H1 (cell line): ENCODE data around the gene PARP1. TPM values are rescaled to one million over a fixed set of nuclear protein-coding genes. Genes with fewer than 3 reads are reported as not detected.

Source experiments
- CTCF ChIA-PET: fragments of 300-600 bp; sonication (Branson Sonifier 250); formaldehyde crosslinking; loops from one replicate; lab custom pipeline; 2021; ENCODE audit not compliant: partially characterized antibody; lab: Charles Lee
- POLR2A ChIA-PET: fragments of 300-600 bp; sonication (Branson Sonifier 250); formaldehyde crosslinking; loops from one replicate; lab custom pipeline; 2021; ENCODE audit warnings: inconsistent platforms; ENCODE audit not compliant: partially characterized antibody; lab: Charles Lee
- DNase-seq, 2 experiments: peaks; one replicate each; pipeline versions ENCODE4 v3.0.0 to v3.0.0-alpha.2; 2010 to 2022; ENCODE audit warnings: low spot score in 2 of 2, low read depth in 1 of 2, mixed read lengths in 1 of 2
- FAIRE-seq: peaks from 2 replicates; lab custom pipeline; 2011; peaks lifted over from hg19 to GRCh38; lab: Jason Lieb, UNC
- H2AFZ ChIP-seq: 2 replicates; pipeline ENCODE4 v1.8.1; 2012; ENCODE audit warnings: low read length, inconsistent platforms
- H2AK5ac ChIP-seq: 2 replicates; pipeline ENCODE4 v1.6.1; 2013; ENCODE audit warnings: low read depth, low read length
- H2BK120ac ChIP-seq: replicated peaks from 2 replicates; pipeline ENCODE3; 2013; ENCODE audit warnings: low read depth, low read length, inconsistent platforms
- H2BK12ac ChIP-seq: 2 replicates; pipeline ENCODE4 v1.6.1; 2013; ENCODE audit warnings: low read depth, low read length
- H2BK15ac ChIP-seq: 2 replicates; pipeline ENCODE4 v1.6.1; 2013; ENCODE audit warnings: low read length
- H2BK20ac ChIP-seq: 2 replicates; pipeline ENCODE4 v1.6.1; 2013; ENCODE audit warnings: low read length
- H2BK5ac ChIP-seq: 2 replicates; pipeline ENCODE4 v1.6.1; 2013; ENCODE audit warnings: low read depth, low read length
- H3K14ac ChIP-seq: 2 replicates; pipeline ENCODE4 v1.6.1; 2013; ENCODE audit warnings: inconsistent platforms; ENCODE audit not compliant: insufficient read length
- H3K18ac ChIP-seq: 2 replicates; pipeline ENCODE4 v1.6.1; 2013; ENCODE audit warnings: low read length; ENCODE audit errors: extremely low read depth
- H3K23ac ChIP-seq: 2 replicates; pipeline ENCODE4 v1.6.1; 2013; ENCODE audit warnings: inconsistent platforms; ENCODE audit not compliant: insufficient read length
- H3K23me2 ChIP-seq: 2 replicates; pipeline ENCODE4 v1.6.1; 2013; ENCODE audit warnings: low read depth, low read length
- H3K27ac ChIP-seq: 2 replicates; pipeline ENCODE4 v1.6.1; 2011; ENCODE audit warnings: low read depth, low read length, inconsistent platforms
- H3K27me3 ChIP-seq, 4 experiments: replicated peaks in 1 of 4; 1 replicate in 1 of 4; 2 replicates in 3 of 4; pipeline versions ENCODE4 v1.6.1 to v1.8.1; 2011 to 2013; ENCODE audit warnings: low read length in 3 of 4, mild to moderate bottlenecking in 3 of 4, inconsistent platforms in 2 of 4, mixed read lengths in 2 of 4, moderate library complexity in 1 of 4; ENCODE audit not compliant: control insufficient read depth in 3 of 4, insufficient read depth in 3 of 4; ENCODE audit errors: extremely low read depth in 1 of 4
- H3K36me3 ChIP-seq, 4 experiments: 2 replicates each; pipeline versions ENCODE4 v1.6.1 to v1.8.1; 2011 to 2013; ENCODE audit warnings: mild to moderate bottlenecking in 4 of 4, low read length in 3 of 4, moderate library complexity in 2 of 4, control low read depth in 1 of 4, inconsistent platforms in 1 of 4; ENCODE audit not compliant: insufficient read depth in 4 of 4, control insufficient read depth in 2 of 4
- H3K4ac ChIP-seq: replicated peaks from 2 replicates; pipeline ENCODE3; 2013; ENCODE audit warnings: low read length, low read depth, mixed read lengths, inconsistent platforms; ENCODE audit not compliant: insufficient read length
- H3K4me1 ChIP-seq, 4 experiments: replicated peaks in 1 of 4; 1 replicate in 1 of 4; 2 replicates in 3 of 4; pipeline versions ENCODE4 v1.6.1 to v1.8.1; 2011 to 2013; ENCODE audit warnings: low read length in 3 of 4, inconsistent platforms in 2 of 4, mixed read lengths in 1 of 4; ENCODE audit not compliant: insufficient read depth in 4 of 4, control insufficient read depth in 3 of 4
- H3K4me2 ChIP-seq, 2 experiments: 2 replicates each; pipeline versions ENCODE4 v1.6.1 to v1.8.1; 2011 to 2013; ENCODE audit warnings: low read depth in 2 of 2, low read length in 2 of 2, control low read depth in 1 of 2, inconsistent platforms in 1 of 2, mild to moderate bottlenecking in 1 of 2; ENCODE audit not compliant: insufficient read depth in 1 of 2
- H3K4me3 ChIP-seq, 4 experiments: fragments of 200-600, 300-600 bp in 1 of 4; sonication (generic), shearing (Covaris generic), sonication (Bioruptor Twin) in 1 of 4; 2 replicates each; pipeline versions ENCODE4 v1.5.1 to v1.8.1; 2011 to 2016; ENCODE audit warnings: low read length in 4 of 4, low read depth in 3 of 4, control low read depth in 2 of 4, inconsistent platforms in 2 of 4, mild to moderate bottlenecking in 2 of 4, mixed read lengths in 1 of 4, moderate library complexity in 1 of 4; ENCODE audit not compliant: insufficient read depth in 2 of 4; ENCODE audit errors: extremely low read depth in 1 of 4
- H3K56ac ChIP-seq: replicated peaks from 2 replicates; pipeline ENCODE3; 2013; ENCODE audit warnings: low read depth, mild to moderate bottlenecking, mixed read lengths, low read length, inconsistent platforms; ENCODE audit not compliant: insufficient read length
- H3K79me1 ChIP-seq: 2 replicates; pipeline ENCODE4 v1.6.1; 2013; ENCODE audit warnings: low read depth, low read length, control low read depth
- H3K79me2 ChIP-seq, 2 experiments: 2 replicates each; pipeline versions ENCODE4 v1.6.1 to v1.8.1; 2012 to 2013; ENCODE audit warnings: low read length in 2 of 2, mild to moderate bottlenecking in 2 of 2, inconsistent platforms in 1 of 2; ENCODE audit not compliant: insufficient read depth in 2 of 2, control insufficient read depth in 1 of 2
- H3K9ac ChIP-seq, 4 experiments: replicated peaks in 1 of 4; 1 replicate in 1 of 4; 2 replicates in 3 of 4; pipeline versions ENCODE4 v1.6.1 to v1.8.1; 2011 to 2013; ENCODE audit warnings: low read depth in 3 of 4, low read length in 3 of 4, control low read depth in 2 of 4, mild to moderate bottlenecking in 2 of 4, moderate library complexity in 2 of 4, inconsistent platforms in 1 of 4; ENCODE audit errors: extremely low read depth in 1 of 4
- H3K9me3 ChIP-seq, 2 experiments: 2 replicates each; pipeline versions ENCODE4 v1.6.1 to v1.8.1; 2012 to 2013; ENCODE audit warnings: mild to moderate bottlenecking in 2 of 2, moderate library complexity in 2 of 2, control low read depth in 1 of 2, inconsistent platforms in 1 of 2, low read depth in 1 of 2, low read length in 1 of 2, mixed read lengths in 1 of 2; ENCODE audit not compliant: insufficient read depth in 2 of 2
- H4K20me1 ChIP-seq, 2 experiments: replicated peaks in 1 of 2; 2 replicates each; pipeline versions ENCODE3 to v1.8.1; 2011 to 2013; ENCODE audit warnings: inconsistent platforms in 2 of 2, low read length in 2 of 2, mild to moderate bottlenecking in 1 of 2; ENCODE audit not compliant: insufficient read depth in 2 of 2, control insufficient read depth in 1 of 2
- H4K5ac ChIP-seq: 2 replicates; pipeline ENCODE4 v1.6.1; 2013; ENCODE audit warnings: low read length, low read depth, mixed read lengths, inconsistent platforms; ENCODE audit not compliant: insufficient read length
- H4K8ac ChIP-seq: 2 replicates; pipeline ENCODE4 v1.8.0; 2013; ENCODE audit warnings: mild to moderate bottlenecking, moderate library complexity, low read length, inconsistent platforms; ENCODE audit not compliant: insufficient read depth; ENCODE audit errors: extremely low read depth
- H4K91ac ChIP-seq: replicated peaks from 2 replicates; pipeline ENCODE3; 2013; ENCODE audit warnings: low read length, mixed read lengths, inconsistent platforms; ENCODE audit not compliant: insufficient read length
- POLR2AphosphoS5 ChIP-seq: IDR thresholded peaks from 2 replicates; pipeline ENCODE4 v1.6.1; 2011; ENCODE audit warnings: low read depth, low read length
- ZNF274 ChIP-seq: IDR thresholded peaks from 2 replicates; pipeline ENCODE4 v1.7.0; 2012; ENCODE audit warnings: low read length, borderline replicate concordance; ENCODE audit errors: extremely low read depth
- WGBS, 2 experiments: shearing (Covaris generic) in 1 of 2; methylation state at CpG; one replicate each; pipeline versions ENCODE4 v1.1.6 to v1.1.7; 2013 to 2015; ENCODE audit warnings: low lambda C conversion rate in 2 of 2, mixed read lengths in 2 of 2, inconsistent platforms in 1 of 2, low coverage in 1 of 2, missing lambda C conversion rate in 1 of 2; ENCODE audit not compliant: insufficient replicate concordance in 2 of 2, insufficient coverage in 1 of 2, insufficient read length in 1 of 2; ENCODE audit errors: extremely low coverage in 1 of 2, missing lambda C conversion rate in 1 of 2; 5-methylcytosine and 5-hydroxymethylcytosine counted together
- polyA plus RNA-seq, 7 experiments: library from polyadenylated mRNA; depleted of rRNA in 3 of 7; stranded (reverse) in 5 of 7; unstranded in 2 of 7; fragments of >200 nt in 5 of 7; fragments of 200-250 nt in 2 of 7; gene quantifications; 1 replicate in 5 of 7; 2 replicates in 1 of 7; 4 replicates in 1 of 7; pipeline versions ENCODE4 v1.2.1 to v1.2.3, GENCODE V29; 2011 to 2013; ENCODE audit warnings: missing spikeins in 2 of 7, mixed read lengths in 2 of 7
- total RNA-seq: library from RNA; stranded (reverse); fragmentation: NEBNext Ultra II Directional; extraction: Animal tissue kit (Norgen Biotek cat#: 25700); gene quantifications from 2 replicates; pipeline ENCODE4 v1.2.1, GENCODE V29; 2021

PARP1 gene
- total and polyA plus RNA-seq, 2 of the 8 experiments (the other 6 are each of a cell fraction or from before 2014, with no cell fraction given): 416 to 441 TPM

GRCh38 chr1:226417830-226418546, 10.1 kb upstream of the PARP1 start:
- Histone ChIP-seq H3K27me3 (no peaks in the 10 kb centered on the region), H4K91ac (no peak overlapping the region), H3K79me1 (no peaks in the 10 kb centered on the region), H4K5ac (no peak overlapping the region), H3K56ac (no peak overlapping the region), H3K4me1 (0 out of 7 replicates have a peak, but pooled peaks cover 0 to 2% (median 0%) of the 10 kb centered on the region in 4 experiments), H3K36me3 (no peaks in the 10 kb centered on the region), H2BK15ac (no peak overlapping the region), H2AFZ (no peak overlapping the region), H2BK120ac (no peak overlapping the region), H2BK5ac (no peak overlapping the region), H3K4me3 (no peak overlapping the region), H2AK5ac (no peak overlapping the region), H3K27ac (no peak overlapping the region), H4K8ac (no peak overlapping the region), H3K9me3 (no peaks in the 10 kb centered on the region), H3K79me2 (no peaks in the 10 kb centered on the region), H2BK20ac (no peak overlapping the region), H3K23me2 (no peaks in the 10 kb centered on the region), H3K18ac (no peak overlapping the region), H2BK12ac (no peak overlapping the region), H4K20me1 (no peaks in the 10 kb centered on the region), H3K23ac (no peak overlapping the region), H3K4ac (no peak overlapping the region), H3K9ac (no peak overlapping the region), H3K4me2 (no peak overlapping the region), H3K14ac (no peak overlapping the region)
- FAIRE-seq (no peak), DNase-seq (peak in 1 of 2 experiments; percentile 46)
- ChIA-PET POLR2A (no interaction called here), CTCF (interaction anchor here (1.3 to 3.2 kb wide), 4 partner anchors 10 to 152 kb away, joined by 3 to 10 read pairs (median 8); partner anchors contain the start of gene PARP1)
- 64% methylated on average over 4 of the region's 4 CpGs; no CpG with 5 or more reads in 1 of the 2 experiments for WGBS, 2 experiments
- no peak for TF ChIP-seq ZNF274
- TF ChIP-seq POLR2AphosphoS5: no peak
